GM19452 (cell line): ENCODE results near the gene KIAA1217.

Experiments used
- ATAC-seq: cut with Tn5 transposase; IDR thresholded peaks from one replicate; pipeline ENCODE4 v1.9.1; 2021; ENCODE audit not compliant: unreplicated experiment

Gene KIAA1217

GRCh38 chr10:24574578-24575155 is 365.7 kb downstream of the KIAA1217 start:
- no peak for ATAC-seq

GRCh38 chr10:24575481-24576002 is 366.6 kb downstream of the KIAA1217 start:
- ATAC-seq = no peak

GRCh38 chr10:24579448-24579847 is 370.5 kb downstream of the KIAA1217 start:
- no peak for ATAC-seq

DNA sequence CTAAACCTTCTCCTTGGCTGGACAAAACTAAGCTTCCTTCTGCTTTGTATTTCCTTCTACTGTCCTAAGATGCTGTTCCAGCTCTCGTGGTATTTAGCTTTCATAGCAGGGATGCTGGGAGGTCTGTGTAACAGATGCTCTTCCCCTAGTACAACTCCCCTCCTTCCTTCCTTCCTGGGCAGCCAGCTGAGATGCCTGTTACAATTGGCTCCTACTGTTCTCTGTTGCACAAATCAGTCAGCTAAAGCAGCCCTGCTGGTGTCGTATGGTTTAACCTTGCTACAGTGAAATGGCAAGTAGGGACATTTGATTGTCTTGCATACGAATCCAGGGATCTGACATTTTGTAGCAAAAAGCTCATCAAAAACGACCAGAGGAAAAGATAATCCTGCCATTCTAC is 371.0 kb downstream of the KIAA1217 start:
- ATAC-seq = no peak

DNA sequence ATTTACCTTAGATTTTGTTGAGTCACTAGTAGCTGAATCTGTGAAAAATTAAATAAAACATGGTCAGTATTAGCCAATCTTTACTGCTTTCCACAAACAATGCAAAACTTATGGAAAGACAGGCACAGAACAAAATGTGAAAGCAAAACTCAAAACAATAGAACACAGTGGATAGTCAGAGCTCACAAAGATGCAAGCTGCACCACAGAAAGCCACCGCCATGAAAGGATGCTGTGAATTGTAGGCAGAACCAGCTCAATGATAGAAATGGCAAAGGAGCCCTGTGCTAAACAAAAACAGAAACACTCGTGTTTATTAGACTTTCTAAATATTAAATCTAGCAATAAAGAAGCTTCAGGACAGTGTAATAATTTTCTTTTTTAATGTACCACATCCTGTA is 380.3 kb downstream of the KIAA1217 start:
- no peak for ATAC-seq

DNA sequence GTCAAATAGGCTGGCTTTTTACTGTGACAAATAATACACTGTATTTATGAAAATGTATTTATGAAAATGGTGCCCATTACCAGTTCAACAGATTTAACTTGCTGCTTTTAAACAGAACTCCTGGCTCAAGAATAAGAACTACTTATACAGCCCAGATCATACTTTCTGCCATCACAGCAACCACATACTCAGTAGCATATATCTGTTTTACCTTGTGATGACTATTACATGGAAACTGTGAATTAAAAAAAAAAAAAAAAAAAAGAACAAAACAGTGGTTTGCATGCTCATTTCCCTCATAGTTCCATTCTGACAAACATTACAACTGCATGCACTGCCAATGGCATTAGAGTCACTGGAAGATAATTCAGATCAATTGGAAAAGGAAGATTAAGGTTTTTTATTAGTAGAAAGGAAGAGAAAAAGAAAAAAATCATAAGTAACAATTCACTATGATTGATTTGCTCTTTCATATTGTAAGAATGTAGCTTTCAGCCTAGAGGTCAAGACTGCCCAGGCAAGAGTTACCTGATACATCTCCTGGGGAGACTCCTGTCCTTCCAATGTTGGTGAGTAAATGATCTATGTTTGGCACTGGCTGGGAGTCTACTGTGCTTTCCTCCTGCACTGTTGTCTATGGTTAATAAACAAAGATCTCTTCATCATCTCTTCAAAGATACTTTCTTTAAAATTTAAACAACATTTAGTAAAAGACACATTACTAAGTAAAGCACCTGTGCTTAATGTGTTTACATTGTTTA is 381.9 kb downstream of the KIAA1217 start:
- no peak for ATAC-seq

- no peak for ATAC-seq
These were observed 387.4 kb downstream of the KIAA1217 start for GRCh38 chr10:24596217-24596930.

- no peak for ATAC-seq
These were observed 388.5 kb downstream of the KIAA1217 start for GRCh38 chr10:24597426-24597825.
